GM20000 (cell line): ENCODE results near the gene PGM5.

Experiments
- DNase-seq: peaks from one replicate; pipeline ENCODE4 v3.0.0; 2012; ENCODE audit warnings: low spot score
- TF ChIP-seq, protein P1 (sequence below): IDR thresholded peaks from 2 replicates; pipeline ENCODE4 v1.5.1; 2012; ENCODE audit warnings: mild to moderate bottlenecking, control low read depth; ENCODE audit errors: extremely low read depth, missing control alignments

PGM5 gene

DNA sequence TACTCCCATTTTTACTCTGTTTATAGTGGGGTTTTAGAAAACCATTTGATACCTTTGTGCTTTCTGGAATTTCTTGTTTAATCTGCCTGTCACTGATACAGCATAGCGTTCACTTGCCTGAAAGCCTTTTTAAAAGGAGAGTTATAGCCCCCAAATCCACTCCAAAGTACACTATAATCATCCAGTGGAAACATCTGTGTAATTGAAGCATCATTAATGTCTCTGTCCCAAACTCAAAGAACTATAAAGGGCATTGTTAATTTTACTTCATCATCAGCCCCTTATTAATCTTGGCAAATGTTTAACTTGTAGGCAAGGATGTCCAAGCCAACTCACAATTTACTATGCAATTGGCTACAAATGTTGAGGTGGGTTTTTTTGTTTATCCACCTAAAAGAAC is 120.0 kb downstream of the PGM5 start:
- no peak for DNase-seq
- TF ChIP-seq, protein P1, sequence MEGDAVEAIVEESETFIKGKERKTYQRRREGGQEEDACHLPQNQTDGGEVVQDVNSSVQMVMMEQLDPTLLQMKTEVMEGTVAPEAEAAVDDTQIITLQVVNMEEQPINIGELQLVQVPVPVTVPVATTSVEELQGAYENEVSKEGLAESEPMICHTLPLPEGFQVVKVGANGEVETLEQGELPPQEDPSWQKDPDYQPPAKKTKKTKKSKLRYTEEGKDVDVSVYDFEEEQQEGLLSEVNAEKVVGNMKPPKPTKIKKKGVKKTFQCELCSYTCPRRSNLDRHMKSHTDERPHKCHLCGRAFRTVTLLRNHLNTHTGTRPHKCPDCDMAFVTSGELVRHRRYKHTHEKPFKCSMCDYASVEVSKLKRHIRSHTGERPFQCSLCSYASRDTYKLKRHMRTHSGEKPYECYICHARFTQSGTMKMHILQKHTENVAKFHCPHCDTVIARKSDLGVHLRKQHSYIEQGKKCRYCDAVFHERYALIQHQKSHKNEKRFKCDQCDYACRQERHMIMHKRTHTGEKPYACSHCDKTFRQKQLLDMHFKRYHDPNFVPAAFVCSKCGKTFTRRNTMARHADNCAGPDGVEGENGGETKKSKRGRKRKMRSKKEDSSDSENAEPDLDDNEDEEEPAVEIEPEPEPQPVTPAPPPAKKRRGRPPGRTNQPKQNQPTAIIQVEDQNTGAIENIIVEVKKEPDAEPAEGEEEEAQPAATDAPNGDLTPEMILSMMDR: no peak

DNA sequence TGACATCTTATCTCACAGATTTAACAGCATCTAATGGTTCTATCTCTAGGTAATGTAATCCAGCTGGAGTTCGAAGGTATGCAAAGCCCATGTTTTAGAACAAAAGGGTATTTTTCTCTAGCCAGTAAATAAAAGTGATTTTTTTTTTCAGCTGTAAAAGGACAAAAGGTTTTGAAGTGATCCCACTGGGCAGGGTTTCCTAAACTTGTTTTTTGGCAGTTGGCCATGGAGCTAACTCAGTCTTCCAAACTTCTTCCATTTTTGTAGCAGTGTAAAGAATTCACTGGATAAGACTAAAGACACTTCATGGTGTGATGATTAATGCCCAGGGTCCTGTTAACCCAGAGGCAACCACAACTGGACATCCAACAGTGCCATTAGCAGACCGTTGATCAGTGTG is 120.4 kb downstream of the PGM5 start:
- no peak for DNase-seq
- TF ChIP-seq, protein P1: no peak

DNA sequence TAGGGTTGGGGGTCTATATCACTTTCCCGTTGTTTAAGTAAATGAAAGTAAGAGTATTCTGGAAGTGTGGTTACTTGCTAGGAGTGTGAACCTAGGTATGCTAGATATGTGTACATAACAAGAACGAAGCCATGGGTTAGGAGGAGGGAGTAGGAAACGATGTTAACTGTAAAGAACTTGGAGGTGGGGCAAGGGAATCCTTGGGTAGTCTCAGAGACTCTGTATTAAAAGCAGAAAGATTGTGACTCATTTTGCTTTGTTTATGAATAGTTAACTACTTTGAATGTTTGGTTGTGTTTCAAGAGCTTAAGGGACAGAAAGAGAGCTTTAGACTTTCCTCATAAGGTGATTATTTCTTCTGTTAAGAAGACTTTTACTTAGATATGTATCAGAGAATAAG is 124.4 kb downstream of the PGM5 start:
- DNase-seq: no peak

DNA sequence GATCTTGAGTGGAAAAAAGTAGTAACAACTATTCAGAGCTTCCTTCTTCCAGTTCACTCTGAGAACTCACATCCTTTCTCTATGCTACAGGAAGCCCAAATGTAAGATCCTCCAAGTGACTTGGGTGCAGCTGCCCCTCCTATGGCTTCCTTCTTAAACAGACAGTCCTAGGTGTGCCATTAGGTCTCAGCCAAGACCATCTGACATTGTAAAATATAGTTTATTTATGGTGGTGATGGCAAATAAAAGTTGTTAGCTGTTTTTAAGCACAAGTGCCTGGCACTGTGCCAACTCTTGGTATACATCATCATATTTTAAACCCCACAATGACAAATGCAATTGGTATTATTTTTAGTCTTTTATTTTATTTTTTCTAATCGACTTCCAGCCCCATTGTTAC is 126.1 kb downstream of the PGM5 start:
- TF ChIP-seq, protein P1: no peak
- DNase-seq: no peak

More for the DNA sequence above, 124.4 kb downstream of the PGM5 start:
- TF ChIP-seq, protein P1: no peak

DNA sequence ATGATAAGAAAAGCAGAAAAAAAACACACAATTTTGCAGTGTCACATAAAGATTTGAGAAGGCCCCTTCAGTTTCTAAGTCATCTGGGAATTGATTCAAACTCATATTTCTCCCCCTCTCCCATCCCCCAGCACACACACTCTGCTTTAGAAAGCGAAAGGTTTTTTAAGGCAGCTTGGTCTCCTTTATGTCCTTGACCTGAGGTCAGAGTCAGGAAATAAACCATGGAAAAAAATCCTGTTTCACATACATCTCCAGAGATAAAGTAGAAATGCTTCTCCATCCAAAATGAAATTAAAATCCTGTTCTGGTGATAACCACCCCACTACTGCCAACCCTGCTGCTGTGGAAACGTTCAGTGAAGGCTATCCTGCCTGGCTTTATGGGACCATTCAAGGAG is 131.7 kb downstream of the PGM5 start:
- no peak for DNase-seq
- TF ChIP-seq, protein P1: no peak

DNA sequence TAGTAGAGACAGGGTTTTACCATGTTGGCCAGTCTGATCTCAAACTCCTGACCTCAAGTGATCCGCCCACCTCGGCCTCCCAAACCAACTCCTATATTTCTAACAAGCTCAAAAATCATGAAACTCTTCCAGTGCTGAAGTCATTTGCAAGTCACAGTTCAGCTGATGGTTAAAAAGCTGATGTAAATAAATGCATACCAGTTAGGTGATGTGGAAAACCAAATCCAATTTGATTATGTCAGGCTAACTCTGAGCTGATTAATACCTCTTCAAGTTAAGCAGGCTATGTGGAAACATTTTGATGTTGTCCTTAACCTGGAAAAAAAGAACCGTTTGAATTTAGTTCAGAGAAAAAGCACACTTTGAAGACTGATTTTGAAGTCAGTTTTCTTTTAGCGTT is 133.2 kb downstream of the PGM5 start:
- TF ChIP-seq, protein P1: no peak
- DNase-seq: no peak

DNA sequence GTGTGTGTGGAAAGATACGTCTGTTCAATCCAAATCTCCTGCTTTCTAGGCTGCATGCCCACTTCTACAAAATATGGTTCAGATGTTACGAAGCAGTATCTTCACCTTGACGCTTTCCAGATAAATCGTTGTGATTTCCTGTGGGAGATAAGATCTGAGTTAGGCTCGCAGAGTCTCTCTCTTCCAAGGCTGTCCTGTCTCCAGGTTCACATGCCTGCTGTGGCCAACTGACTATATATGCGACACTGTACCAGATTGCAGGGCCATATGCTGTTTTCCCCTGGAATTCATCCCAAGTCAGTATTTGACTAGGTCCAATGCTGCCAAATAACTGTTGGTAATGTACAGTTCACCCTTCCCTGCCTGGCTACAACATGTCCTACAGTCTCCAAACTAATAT is 136.4 kb downstream of the PGM5 start:
- TF ChIP-seq, protein P1: no peak
- DNase-seq: no peak

DNA sequence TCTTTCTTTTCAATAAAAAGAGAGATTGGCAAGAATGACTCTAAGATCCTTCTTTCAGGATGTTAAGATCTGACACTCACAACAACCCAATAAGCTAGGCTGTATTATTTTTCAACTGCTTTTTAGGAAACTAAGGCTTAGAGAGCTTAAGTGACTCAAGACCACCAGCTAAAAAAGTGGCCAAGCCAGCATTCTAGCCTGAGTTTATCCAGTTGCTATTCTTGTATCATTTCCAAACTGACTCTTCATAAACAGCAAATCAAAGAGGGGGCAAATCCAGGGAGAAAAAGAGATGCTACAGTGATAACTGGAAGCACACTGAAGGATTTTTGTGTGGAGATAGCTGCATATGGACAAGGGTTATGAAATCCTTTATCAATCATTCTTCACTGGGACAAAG is 137.1 kb downstream of the PGM5 start:
- TF ChIP-seq, protein P1: no peak
- no peak for DNase-seq
